Endometrial microvascular endothelial cells (primary cell): ENCODE measurements around the gene ATP6V1A. TPM values are rescaled to one million over a fixed set of nuclear protein-coding genes. Genes with fewer than 3 reads are reported as not detected.

Experiments
- in situ Hi-C: cut with HindIII; loops from 2 replicates; pipeline ENCODE4 v1.10.0; 2017; ENCODE audit warnings: low sequenced_read_pairs, low pct_unique_long_range_greater_than_20kb; ENCODE audit errors: inconsistent ontology term
- total RNA-seq: library from RNA; depleted of rRNA; stranded (reverse); fragments of >200 nt; gene quantifications from one replicate; pipeline ENCODE4 v1.2.3, GENCODE V29; 2015; ENCODE audit errors: inconsistent ontology term

ATP6V1A gene
- 66.5 TPM for total RNA-seq

DNA sequence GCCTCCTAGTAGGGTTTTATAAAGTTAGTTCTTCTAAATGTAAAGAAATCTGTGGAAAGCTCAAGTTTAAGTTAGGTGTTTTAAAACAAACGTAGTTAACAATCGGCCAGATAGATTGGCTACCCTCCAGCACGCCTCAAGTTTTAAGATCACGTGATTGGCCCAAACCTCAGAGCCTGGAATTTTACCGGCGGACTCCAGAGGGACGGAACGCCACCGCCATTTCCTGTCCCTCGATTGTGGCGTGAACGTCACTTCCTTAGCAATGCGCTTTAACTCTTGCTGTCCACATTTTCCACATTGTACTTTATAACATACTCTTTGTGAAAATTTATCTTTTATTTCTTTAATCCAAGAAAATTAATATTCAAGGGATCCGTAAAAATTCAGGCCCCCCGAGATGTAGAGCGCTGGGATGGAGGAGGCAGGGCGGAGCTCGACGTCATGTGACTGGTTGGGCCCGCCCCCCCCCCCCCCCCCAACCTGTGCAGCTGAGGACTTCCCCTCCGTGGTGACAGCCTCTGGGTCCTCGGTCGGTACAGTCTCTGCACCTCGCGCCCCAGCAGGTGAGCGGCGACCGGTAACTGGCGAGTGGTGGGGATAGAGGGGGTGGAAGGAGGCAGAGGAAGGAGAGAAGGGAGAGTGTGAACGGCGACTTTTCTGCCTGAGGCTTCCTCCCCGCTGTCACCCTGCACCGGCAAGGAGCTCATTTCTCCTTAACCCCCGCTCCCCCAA, at the start of gene ATP6V1A:
Gene ATP6V1A (plus strand): TSS at position 488 of the 735 bp plus-strand sequence. CDS start 31,719 bp downstream, outside the sequence.
- in situ Hi-C loops, result no loop called here

DNA sequence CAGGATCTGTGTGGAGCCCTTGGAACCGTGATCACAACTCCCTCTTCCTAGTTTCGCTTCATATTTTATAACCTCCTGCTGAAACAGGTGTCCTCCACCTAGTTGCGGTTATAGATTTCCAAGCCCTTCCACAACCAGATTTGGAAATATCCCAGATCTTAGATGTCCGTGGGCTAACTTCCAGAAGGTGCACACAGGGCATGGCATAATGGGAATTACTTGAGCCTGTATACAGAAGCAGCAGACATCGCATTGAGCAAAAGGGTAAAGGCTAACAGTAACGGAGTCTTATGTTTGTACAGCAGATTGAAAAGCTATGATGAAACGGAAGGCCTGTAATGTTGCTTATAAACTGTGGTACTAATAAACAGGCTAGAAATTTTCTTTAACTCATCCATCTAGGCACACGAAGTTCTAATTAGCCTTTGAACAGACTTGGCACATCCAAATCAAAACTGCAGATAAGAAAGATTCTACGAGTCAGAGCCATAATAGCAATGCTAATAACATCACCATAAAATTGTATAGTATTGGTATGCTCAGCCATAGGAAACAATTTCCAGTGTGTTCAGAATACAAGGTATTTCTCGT, 49.2 kb upstream of the ATP6V1A start:
- in situ Hi-C loops, result no loop called here

DNA sequence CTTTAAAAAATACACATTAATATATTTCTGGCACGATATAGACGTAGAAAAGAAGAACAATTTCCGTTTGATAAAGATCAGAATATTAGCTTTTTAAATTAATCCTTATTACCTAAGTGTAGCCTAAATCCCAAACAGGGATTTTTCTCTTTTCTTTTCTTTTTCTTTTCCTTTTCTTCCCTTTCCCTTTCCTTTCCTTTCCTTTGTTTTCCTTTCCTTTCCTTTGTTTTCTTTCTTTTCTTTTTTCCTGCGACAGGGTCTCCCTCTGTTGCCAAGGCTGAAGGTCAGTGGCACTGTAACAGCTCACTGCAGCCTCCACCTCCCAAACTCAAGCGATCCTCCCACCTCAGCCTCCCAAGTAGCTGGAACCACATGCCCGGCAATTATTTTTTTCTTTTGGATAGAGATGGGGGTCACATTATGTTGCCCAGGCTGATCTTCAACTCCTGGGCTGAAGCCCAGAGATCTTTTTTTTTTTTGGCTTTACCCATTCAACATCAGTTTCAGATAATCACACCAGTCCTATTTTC, 48.6 kb upstream of the ATP6V1A start:
- in situ Hi-C loops, result no loop called here

DNA sequence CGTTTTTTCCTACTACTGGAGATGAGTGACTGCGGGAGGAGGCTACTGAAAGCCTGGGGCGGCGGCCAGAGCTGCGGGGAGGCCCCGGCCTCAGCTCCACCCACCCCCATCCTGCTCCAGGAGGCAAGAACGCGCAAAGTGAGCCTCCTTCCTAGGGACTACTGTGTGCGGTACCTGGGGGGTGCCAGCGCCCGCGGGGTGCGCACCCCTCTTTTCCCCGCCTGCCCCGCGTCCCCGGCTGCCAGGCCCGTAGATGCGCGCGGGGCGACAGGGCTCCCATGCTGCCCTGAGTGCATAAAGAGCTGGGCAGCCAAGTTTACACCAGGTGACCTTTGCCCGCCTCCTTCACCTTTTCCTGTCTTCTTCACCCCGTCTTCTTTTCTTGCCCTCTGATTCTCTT, 47.9 kb upstream of the ATP6V1A start:
- in situ Hi-C loops, result no loop called here

DNA sequence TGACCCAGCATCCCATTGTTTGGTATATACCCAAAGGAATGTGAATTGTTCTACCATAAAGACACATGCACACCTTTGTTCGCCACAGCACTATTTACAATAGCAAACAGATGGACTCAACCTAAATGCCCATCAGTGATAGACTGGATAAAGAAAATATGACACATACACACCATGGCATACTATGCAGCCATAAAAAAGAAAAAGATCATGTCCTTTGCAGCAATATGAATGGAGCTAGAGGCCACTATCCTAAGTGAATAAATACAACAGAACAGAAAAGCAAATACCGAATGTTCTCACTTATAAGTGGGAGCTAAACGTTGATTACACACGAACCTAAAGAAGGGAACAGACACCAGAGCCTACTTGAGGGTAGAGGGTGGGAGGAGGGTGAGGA, 39.0 kb upstream of the ATP6V1A start:
- in situ Hi-C loops, result no loop called here

DNA sequence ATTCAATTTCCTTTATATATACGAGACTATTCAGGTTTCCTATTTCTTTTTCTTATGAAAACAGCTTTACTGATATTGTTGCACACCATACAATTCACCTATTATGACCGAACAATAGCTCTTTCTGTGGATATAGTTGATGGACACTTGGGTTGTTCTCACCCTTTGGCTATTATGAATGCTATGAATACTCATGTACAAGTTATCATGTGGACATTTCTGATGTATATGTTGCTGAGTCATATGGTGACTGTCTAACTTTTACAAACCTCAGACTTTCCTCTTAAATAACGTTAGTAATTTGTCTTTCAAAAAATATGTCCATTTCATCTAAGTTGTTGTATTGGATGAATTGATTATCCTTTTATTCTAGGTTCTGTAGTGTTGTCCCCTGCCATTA, 34.7 kb upstream of the ATP6V1A start:
- in situ Hi-C loops, result no loop called here

DNA sequence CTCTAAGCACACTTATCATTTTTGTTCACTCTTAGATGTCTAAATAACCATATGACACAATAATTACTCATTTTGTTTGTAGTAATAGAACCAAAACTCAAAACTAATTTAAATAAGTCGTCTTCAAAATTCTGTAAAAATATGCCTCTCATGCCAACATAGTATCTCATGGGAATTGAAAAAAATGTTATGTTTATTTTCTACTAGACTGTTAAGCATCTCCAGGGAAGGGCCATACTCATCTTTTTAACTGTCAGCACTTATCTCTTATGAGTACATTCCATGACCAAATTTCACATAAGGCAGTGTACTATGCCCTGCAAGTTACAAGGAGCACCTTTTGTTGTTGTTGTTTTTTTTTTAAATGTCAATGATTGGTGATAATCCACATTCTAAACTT, 32.1 kb upstream of the ATP6V1A start:
- in situ Hi-C loops, result no loop called here

DNA sequence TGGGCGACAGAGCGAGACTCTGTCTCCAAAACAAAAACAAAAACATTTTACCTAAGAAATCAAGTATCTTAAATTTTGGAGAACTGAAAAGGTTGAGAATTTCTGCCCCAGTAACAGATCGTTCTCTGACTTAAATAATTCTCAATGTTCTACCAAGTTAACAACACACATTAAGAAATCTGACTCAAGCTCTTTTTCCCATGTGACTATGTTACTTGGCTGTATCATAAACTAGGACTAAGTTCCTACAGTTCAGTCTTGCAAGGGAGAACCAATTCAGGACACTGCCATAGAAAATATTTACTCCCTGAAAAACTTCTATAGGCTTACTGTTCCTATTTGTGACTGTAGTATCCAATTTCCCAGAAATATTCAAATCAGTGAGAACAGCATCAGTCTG, 29.5 kb upstream of the ATP6V1A start:
- in situ Hi-C loops, result no loop called here

DNA sequence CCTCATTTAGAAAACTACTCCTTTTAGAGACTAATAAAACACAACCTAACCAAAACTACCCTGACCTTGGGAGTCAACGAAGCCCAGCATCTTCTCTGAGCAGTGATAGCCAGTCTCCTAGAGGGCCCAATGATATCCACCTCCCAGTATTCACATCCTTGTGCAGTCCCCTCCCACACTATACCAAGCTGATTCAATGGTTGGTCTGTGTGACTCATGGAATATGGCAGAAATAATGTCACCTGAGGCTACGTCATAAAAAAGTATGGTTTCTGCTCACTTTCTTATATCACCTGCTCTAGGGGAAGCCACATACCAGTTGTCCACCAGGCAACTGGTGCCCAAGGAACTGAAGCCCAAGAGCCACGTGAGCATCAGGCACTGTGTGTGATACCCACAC, 29.0 kb upstream of the ATP6V1A start:
- in situ Hi-C loops, result no loop called here

DNA sequence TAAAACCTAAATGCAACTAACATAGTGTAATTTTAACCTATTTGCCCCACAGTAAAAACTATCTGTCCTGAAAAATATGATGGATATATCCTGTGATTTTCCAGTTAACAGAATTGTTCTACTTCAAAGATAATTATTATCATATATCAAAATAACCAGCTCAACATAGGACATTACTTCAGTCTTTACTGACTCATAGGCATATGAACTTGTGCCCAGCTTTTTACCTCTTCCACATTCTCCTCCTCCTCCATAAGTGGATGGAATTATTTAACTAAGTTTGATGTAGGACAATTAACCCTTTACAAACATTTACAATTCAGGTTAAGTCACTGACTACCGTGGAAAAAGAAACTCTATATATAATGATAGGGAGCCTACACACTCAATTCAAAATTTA, 27.5 kb upstream of the ATP6V1A start:
- in situ Hi-C loops, result no loop called here

DNA sequence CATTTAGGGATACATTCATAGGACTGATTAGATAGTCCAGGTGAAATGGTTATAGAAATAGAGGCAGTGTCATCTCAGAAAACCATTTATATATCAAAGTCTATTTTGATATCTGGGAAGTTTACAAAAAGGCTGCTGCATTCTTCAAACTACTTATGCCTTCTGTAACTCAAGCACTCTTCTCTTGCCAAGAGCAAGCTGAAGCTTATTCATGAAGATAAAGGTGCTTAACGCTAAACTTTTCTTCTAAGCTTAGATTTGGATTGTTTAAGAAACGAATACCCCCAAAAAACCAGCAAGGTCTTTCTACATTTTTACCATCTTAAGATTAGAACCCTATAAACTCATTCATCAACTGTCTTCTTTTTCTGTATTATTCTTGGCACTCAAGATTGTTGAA, 27.1 kb upstream of the ATP6V1A start:
- in situ Hi-C loops, result no loop called here

DNA sequence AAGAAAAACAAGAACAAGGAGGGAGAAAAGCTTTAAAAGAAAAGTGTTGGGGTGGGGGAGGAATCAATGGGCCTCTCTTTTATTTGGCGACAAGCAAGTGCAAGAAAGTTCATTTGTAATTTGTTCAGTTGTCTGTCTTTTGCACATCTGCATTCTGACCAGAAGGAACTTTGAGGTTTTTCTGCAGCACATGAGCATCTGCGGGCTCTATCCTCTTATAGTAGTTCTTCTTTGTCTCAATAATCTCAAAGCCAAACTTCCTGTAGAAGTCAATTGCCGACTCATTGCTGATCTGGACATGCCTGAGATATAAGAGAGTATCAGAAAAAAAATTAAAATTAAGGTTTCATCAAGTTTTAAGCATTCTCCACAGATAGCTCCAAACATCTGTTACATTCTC, 25.2 kb upstream of the ATP6V1A start:
- in situ Hi-C loops, result no loop called here

DNA sequence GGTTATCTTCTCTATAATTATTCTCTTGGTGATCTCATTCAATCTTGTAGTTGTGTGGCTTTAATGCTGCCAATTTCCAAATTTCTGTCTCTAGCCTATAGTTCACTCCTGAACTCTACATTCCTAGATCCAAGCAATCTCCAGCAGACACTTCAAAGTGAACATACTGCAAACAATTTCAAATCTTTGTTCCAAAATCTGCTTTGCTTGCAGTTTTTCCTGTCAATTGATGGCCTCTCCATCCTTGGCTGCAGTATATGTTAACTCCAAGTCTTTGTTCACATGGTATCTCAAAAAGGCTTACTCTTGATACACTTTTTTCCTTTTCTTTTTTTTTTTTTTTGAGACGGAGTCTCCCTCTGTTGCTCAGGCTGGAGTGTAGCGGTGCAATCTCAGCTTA, 18.2 kb upstream of the ATP6V1A start:
- in situ Hi-C loops, result no loop called here

DNA sequence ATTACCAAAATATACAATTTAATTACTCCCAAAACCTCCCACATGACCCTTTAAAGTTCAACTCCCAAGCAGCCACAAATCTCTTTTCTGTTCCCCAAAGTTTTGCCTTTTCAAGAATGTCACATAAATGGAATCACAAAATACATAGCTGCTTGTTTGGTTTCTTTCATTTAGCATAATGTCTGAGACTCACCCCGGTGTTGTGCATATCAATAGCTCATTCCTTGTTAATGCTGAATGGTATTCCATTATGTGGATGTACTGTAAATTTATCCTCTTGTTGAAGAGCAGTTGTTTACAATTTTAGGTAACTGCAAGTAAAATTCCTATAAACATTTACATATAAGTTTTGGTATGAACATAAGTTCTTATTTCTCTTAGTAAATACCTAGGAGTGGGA, 16.3 kb upstream of the ATP6V1A start:
- in situ Hi-C loops, result no loop called here

DNA sequence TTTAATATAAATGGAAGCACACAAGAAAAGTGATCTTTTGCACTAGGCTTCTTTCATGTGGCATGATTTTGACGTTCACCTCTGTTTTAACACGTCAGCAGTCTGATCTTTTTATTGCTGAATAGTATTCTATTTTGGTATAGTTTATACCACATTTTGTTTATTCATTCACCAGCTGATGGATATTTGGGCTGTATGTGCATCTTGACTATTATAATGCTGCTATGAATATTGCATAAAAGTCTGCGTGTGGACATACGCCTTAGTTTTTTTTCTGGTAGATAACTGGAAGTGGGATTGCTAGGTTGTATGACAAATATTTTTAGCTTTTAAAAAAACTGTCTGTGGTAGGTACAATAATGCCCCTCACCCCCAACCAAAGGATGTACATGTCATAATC, 15.1 kb upstream of the ATP6V1A start:
- in situ Hi-C loops, result no loop called here

DNA sequence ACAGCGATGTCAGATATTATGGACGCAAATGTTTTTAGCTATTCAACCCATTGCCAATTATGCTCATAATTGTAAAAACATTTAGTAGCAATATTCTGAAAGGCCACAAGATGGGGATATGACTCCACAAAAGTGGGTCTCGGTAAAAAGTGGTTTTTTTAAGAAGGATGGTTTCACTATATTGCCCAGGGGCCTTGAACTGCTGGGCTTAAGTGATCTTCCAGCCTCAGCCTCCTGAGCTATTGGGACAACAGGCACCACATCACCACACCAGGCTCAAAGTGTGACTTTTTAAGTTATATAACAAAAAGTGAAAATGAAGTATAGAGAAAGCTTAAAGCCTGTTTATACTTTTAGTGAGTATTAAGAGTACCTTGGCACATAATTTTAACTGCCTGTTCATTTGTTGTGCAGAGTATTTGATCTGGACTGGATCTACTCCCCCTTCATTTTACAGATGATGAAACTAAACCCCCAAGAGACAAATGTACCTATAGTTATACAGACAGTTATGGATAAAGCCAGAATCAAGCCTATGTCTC, 10.2 kb upstream of the ATP6V1A start:
- in situ Hi-C loops, result no loop called here

DNA sequence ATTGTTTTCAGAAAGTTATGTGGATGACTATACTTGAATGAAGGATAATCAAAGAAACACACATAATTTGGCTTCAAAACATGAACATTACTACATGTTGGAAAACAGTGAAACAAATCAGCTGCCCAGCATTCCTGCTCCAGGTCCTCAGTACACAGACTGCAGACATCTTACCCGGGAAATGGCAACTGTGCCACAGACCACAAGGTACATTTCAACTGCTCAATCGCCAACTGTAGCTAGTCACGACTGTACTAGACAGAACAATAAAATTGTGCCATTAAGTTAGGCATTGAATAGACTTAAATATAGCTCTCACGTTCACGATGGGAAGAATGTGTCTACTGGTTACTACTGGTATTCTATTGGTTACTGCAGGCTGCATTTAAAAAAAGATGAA, 5.7 kb upstream of the ATP6V1A start:
- in situ Hi-C loops, result no loop called here

DNA sequence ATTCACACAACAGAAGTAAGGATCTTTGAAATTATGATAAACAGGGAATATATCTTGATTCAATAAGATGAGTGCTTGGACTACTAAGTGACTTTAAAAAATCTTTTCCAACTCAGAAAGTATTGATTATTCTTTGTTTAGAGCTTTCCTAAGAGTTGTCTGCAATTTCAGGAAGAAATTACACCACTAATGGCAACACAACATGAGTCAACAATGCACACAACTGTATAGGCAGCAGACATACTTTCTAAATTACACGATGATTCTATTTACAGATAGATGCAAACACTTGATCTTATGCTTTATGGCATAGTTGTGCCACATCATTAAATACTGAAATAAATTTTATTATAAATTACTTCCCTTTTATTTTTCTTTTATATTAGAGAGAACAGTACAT, 5.2 kb upstream of the ATP6V1A start:
- in situ Hi-C loops, result no loop called here

DNA sequence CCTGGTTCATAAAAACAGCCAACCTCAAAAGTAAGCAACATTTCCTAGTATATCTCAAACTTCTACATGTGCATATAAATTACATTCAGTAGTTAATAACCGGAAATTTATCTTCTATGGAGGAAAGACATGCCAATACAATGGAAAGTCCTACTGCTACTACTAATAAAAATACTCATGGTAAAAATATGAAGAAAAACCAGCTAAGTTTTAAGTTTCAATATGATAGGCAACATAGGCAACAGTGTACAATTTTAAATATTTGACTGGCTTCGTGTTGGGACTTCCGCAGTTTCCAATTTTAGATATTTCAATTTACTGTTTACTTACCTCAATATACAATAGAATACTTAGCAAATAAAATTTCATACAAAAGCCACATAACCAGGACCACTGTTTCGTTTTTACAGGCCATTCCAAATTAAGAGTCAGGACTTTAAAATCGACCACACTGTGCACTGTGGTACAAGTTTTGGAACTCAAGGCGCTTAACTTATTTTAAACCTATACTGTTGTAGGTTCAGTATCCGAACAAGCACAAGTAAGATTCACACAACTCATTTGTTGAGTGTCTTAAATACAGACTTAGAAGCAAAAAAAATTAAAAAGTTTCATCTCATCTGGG, 3.7 kb upstream of the ATP6V1A start:
- in situ Hi-C loops, result no loop called here
